Measurements from ENCODE around the gene AGMO. TPM values are rescaled to one million over a fixed set of nuclear protein-coding genes. Genes with fewer than 3 reads are reported as not detected.

The AGMO gene
- polyA plus RNA-seq, 1 donor from 2014 or later, result not detected

GRCh38 chr7:15430191-15430590 is 131.6 kb downstream of the AGMO start:
- no peak overlapping the region for H3K4me2 ChIP-seq (ENCODE audit: low read length)
- no peak overlapping the region for H3K4me3 ChIP-seq (ENCODE audit: low read length)

GRCh38 chr7:15424468-15424867 is 137.3 kb downstream of the AGMO start:
- no peaks in the 10 kb centered on the region for H3K79me2 ChIP-seq (replicated peaks; ENCODE audit: insufficient read depth, low read length)
- no peak overlapping the region for H3K9ac ChIP-seq (ENCODE audit: low read length)
- no peaks in the 10 kb centered on the region for H3K27me3 ChIP-seq (ENCODE audit: insufficient read depth, low read depth, low read length)
- H3K4me2 ChIP-seq (ENCODE audit: low read length), result no peak overlapping the region
- no peaks in the 10 kb centered on the region for H3F3A ChIP-seq (ENCODE audit: insufficient read depth, low read length, poor library complexity, severe bottlenecking)
- H2AFZ ChIP-seq (ENCODE audit: low read depth, low read length), result no peak overlapping the region
- TF ChIP-seq SMC3 (conservative IDR thresholded peaks at IDR 0.05; ENCODE audit: poor library complexity) (no peak), RAD21 (conservative IDR thresholded peaks at IDR 0.05) (no peak), EZH2 (IDR thresholded peaks at IDR 0.05; ENCODE audit: borderline replicate concordance, insufficient read depth, low read length, poor library complexity, severe bottlenecking) (no peak), CTCF (IDR thresholded peaks at IDR 0.05; ENCODE audit: poor library complexity, severe bottlenecking) (no peak), TAF1 (IDR thresholded peaks at IDR 0.05; ENCODE audit: low read depth) (no peak), MXI1 (conservative IDR thresholded peaks at IDR 0.05; ENCODE audit: poor library complexity, severe bottlenecking) (no peak), POLR2AphosphoS5 (IDR thresholded peaks at IDR 0.05) (no peak), REST (IDR thresholded peaks at IDR 0.05; ENCODE audit: borderline replicate concordance) (no peak), EP300 (conservative IDR thresholded peaks at IDR 0.05; ENCODE audit: poor library complexity, severe bottlenecking) (no peak)
- H3K4me3 ChIP-seq (ENCODE audit: low read length), result no peak overlapping the region
- no peak overlapping the region for H3K27ac ChIP-seq (ENCODE audit: low read length)
- no peaks in the 10 kb centered on the region for H3K9me2 ChIP-seq (ENCODE audit: insufficient read depth, low read length)
- H3K36me3 ChIP-seq (ENCODE audit: insufficient read depth, low read length), result no peaks in the 10 kb centered on the region
- no peaks in the 10 kb centered on the region for H3K9me3 ChIP-seq (ENCODE audit: low read length)
- no peaks in the 10 kb centered on the region for H4K20me1 ChIP-seq (ENCODE audit: insufficient read depth)

More at GRCh38 chr7:15430191-15430590, 131.6 kb downstream of the AGMO start:
- Histone ChIP-seq H3K27me3 (ENCODE audit: insufficient read depth, low read depth, low read length) (no peaks in the 10 kb centered on the region), H3F3A (ENCODE audit: insufficient read depth, low read length, poor library complexity, severe bottlenecking) (no peaks in the 10 kb centered on the region), H3K79me2 (replicated peaks; ENCODE audit: insufficient read depth, low read length) (no peaks in the 10 kb centered on the region), H3K36me3 (ENCODE audit: insufficient read depth, low read length) (no peaks in the 10 kb centered on the region), H3K9me2 (ENCODE audit: insufficient read depth, low read length) (no peaks in the 10 kb centered on the region), H3K9me3 (ENCODE audit: low read length) (no peaks in the 10 kb centered on the region), H3K27ac (ENCODE audit: low read length) (no peak overlapping the region), H3K9ac (ENCODE audit: low read length) (no peak overlapping the region), H2AFZ (ENCODE audit: low read depth, low read length) (no peak overlapping the region), H4K20me1 (ENCODE audit: insufficient read depth) (no peaks in the 10 kb centered on the region)
- TF ChIP-seq EZH2 (IDR thresholded peaks at IDR 0.05; ENCODE audit: borderline replicate concordance, insufficient read depth, low read length, poor library complexity, severe bottlenecking) (no peak), SMC3 (conservative IDR thresholded peaks at IDR 0.05; ENCODE audit: poor library complexity) (no peak), EP300 (conservative IDR thresholded peaks at IDR 0.05; ENCODE audit: poor library complexity, severe bottlenecking) (no peak), TAF1 (IDR thresholded peaks at IDR 0.05; ENCODE audit: low read depth) (no peak), RAD21 (conservative IDR thresholded peaks at IDR 0.05) (no peak)

All from neural cell (in vitro differentiated cells).